NT2/D1 (cell line): ENCODE measurements around the gene KMT2E.

Experiments
- DNase-seq: peaks from one replicate; pipeline ENCODE4 v3.0.0-alpha.2; 2011; ENCODE audit warnings: low read depth, low spot score
- H3K27me3 ChIP-seq: 2 replicates; pipeline ENCODE4 v1.6.0; 2011; ENCODE audit warnings: mild to moderate bottlenecking; ENCODE audit not compliant: insufficient read length, insufficient read depth
- H3K36me3 ChIP-seq: 2 replicates; pipeline ENCODE4 v1.6.1; 2011; ENCODE audit warnings: mild to moderate bottlenecking, low read length, mixed read lengths; ENCODE audit not compliant: insufficient read depth, insufficient read length
- H3K4me1 ChIP-seq: 2 replicates; pipeline ENCODE4 v1.5.1; 2011; ENCODE audit not compliant: insufficient read depth, insufficient read length
- H3K4me3 ChIP-seq: 2 replicates; pipeline ENCODE4 v1.5.1; 2011; ENCODE audit warnings: low read depth; ENCODE audit not compliant: insufficient read length
- H3K9ac ChIP-seq: 2 replicates; pipeline ENCODE4 v1.6.0; 2011; ENCODE audit warnings: low read depth; ENCODE audit not compliant: insufficient read length
- H3K9me3 ChIP-seq: 2 replicates; pipeline ENCODE4 v1.5.1; 2011; ENCODE audit warnings: mild to moderate bottlenecking, low read length; ENCODE audit not compliant: insufficient read depth
- SUZ12 ChIP-seq: IDR thresholded peaks from 2 replicates; pipeline ENCODE4 v1.6.1; 2011; ENCODE audit not compliant: insufficient read length, insufficient read depth; ENCODE audit errors: extremely low read depth
- YY1 ChIP-seq: IDR thresholded peaks from 2 replicates; pipeline ENCODE4 v1.6.1; 2011; ENCODE audit not compliant: insufficient read length, insufficient read depth
- ZNF274 ChIP-seq: IDR thresholded peaks from 2 replicates; pipeline ENCODE4 v1.6.1; 2011; ENCODE audit warnings: mild to moderate bottlenecking, low read depth, low read length

The KMT2E gene

DNA sequence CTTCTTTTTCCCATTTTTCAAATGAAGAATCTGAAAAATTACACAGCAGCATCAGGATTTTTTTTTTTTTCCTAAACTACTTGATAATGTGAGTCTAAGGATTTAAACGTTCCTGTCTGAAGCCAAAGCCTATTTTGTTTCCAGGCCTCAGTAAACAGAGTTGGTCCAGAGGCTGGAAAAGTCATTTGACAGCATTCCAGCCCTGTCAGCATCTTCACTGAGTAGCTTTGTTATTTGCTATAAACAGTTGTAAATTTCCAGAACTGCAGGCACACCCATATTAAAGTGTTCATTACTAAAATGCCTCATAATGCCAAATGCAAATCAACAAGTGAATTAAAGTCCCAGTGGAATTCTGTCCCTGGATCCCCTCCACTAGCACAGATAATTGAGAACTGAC, 35.5 kb upstream of the KMT2E start:
- peaks cover 3% of the 10 kb centered on the region for H3K36me3 ChIP-seq
- H3K4me1 ChIP-seq, result no peaks in the 10 kb centered on the region
- TF ChIP-seq ZNF274, result no peak
- no peak for TF ChIP-seq YY1
- no peak for TF ChIP-seq SUZ12
- DNase-seq, result no peak
- no peaks in the 10 kb centered on the region for H3K9me3 ChIP-seq
- H3K4me3 ChIP-seq, result no peak overlapping the region
- no peaks in the 10 kb centered on the region for H3K27me3 ChIP-seq
- H3K9ac ChIP-seq, result no peak overlapping the region

DNA sequence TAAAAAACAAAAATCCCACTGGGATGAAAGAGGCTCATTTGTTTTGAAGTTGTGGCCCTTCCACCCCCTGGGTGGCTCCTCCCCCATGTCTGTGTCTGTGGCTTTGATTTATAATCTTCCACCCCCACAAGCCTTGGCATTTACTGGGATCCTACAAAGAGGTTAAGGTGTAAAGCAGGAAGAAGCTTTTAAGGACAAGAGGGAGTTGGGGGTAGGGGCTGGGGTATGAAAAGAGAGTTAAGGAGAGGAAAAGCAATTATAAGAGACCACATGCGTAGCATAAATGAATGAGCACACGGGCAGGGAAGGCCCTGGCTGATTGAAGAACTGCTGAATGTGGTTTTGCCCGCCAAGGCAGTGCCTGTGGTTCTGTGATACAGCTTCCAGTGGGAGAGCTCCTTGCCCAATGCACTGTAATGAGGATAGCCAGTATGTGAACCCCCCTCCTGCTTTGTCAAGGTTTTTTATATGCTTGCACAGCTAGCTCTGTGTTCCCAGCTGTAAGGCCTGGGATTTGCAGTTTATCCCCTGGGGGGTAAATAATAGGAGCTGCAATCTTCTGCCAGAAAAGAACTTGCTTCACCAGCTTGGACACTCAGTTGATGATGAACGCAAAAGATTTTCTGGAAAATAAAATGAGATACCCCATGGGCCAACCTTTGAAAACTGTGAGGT, 34.7 kb upstream of the KMT2E start:
- no peak overlapping the region for H3K4me3 ChIP-seq

DNA sequence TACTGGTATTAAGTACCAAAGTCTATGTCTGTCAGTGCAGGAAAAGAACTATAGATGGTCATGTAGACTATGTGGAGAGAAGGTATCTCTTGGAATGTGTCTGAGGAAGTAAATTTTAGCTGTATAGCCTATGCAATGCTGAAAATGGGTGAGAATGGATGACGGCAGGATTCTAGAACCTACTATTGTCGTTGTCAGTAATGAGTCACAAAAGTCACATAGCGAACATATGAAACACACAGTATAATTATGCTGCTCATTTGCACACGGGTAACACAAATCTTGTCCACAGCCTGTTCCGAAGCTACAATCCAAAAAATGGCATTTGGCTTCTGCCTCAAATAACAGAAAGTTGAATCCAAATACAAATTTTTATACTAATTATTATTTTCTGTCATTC, 33.6 kb upstream of the KMT2E start:
- H3K27me3 ChIP-seq, result no peaks in the 10 kb centered on the region
- peaks cover 3% of the 10 kb centered on the region for H3K36me3 ChIP-seq
- TF ChIP-seq SUZ12 (no peak), ZNF274 (no peak), YY1 (no peak)
- no peaks in the 10 kb centered on the region for H3K4me1 ChIP-seq
- no peak overlapping the region for H3K4me3 ChIP-seq
- DNase-seq, result no peak
- H3K9ac ChIP-seq, result no peak overlapping the region
- H3K9me3 ChIP-seq, result no peaks in the 10 kb centered on the region

More for the DNA sequence above, 34.7 kb upstream of the KMT2E start:
- TF ChIP-seq ZNF274, result no peak
- no peak for TF ChIP-seq SUZ12
- no peak for TF ChIP-seq YY1
- no peaks in the 10 kb centered on the region for H3K9me3 ChIP-seq
- peak; percentile 52 for DNase-seq
- H3K4me1 ChIP-seq, result no peaks in the 10 kb centered on the region
- peaks cover 3% of the 10 kb centered on the region for H3K36me3 ChIP-seq
- peak overlapping the region; percentile 32 for H3K9ac ChIP-seq
- no peaks in the 10 kb centered on the region for H3K27me3 ChIP-seq

DNA sequence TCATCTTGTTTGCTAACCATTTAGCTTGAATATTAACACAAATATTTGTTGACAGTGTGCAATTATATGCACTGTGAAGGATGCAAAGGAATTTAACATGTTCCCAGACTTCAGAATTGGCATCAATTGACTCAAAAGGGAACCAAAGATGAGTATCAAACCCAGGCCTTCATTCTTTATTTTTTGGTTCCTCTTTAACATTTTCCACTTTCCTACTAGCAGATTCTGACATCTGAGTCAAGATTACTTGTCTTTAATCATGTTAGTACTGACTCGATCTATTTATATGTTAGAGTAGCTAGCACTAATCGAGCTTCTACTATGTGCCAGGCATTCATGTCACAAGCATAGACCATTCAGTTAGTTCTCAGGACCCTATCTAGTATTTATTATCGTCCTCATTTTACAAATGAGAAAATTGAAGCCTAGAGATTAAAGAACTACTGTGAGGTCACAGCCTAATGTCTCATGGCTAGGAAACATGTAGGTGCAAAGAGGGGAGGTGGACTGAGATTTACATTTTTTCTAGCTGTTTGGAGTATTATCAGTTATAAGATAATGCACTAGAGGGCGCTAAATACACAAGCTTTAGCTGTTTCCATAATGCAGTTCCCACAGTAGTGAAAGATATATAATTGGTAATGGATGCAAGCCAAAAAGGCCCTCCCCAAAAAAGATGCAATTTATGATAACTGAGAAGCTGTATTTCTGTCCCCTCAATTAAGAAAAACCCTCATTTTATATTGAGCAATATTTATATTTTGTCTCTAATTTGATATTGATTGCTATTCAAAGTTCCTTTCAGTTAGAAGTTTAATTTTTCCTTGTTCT, 32.9 kb upstream of the KMT2E start:
- DNase-seq, result no peak
- H3K4me1 ChIP-seq, result no peaks in the 10 kb centered on the region
- peaks cover 6% of the 10 kb centered on the region for H3K36me3 ChIP-seq
- no peaks in the 10 kb centered on the region for H3K27me3 ChIP-seq
- H3K9me3 ChIP-seq, result no peaks in the 10 kb centered on the region
- TF ChIP-seq ZNF274, result no peak
- no peak for TF ChIP-seq YY1
- no peak for TF ChIP-seq SUZ12
- no peak overlapping the region for H3K4me3 ChIP-seq
- H3K9ac ChIP-seq, result no peak overlapping the region

DNA sequence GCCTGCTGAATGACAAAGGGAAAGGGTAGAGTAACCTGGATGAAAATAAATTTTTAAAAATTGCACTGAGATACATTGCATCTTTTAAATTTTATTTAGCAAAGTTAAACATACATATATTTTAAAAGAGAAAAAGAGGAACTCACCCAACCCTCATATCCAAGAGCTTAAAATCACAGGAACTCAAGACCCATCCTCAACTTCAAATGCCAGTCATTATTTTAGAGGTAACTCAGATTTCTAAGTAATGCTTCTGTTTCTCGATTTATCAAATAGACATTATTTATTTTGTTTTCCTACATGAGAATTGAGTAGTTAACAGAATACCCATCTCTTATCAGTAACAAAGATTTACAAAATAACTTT, 32.4 kb upstream of the KMT2E start:
- peaks cover 12% of the 10 kb centered on the region for H3K36me3 ChIP-seq
- no peaks in the 10 kb centered on the region for H3K4me1 ChIP-seq
- H3K27me3 ChIP-seq, result no peaks in the 10 kb centered on the region
- TF ChIP-seq ZNF274, result no peak
- TF ChIP-seq SUZ12, result no peak
- no peak for TF ChIP-seq YY1
- DNase-seq, result no peak
- no peak overlapping the region for H3K9ac ChIP-seq
- H3K9me3 ChIP-seq, result no peaks in the 10 kb centered on the region
- H3K4me3 ChIP-seq, result no peak overlapping the region

DNA sequence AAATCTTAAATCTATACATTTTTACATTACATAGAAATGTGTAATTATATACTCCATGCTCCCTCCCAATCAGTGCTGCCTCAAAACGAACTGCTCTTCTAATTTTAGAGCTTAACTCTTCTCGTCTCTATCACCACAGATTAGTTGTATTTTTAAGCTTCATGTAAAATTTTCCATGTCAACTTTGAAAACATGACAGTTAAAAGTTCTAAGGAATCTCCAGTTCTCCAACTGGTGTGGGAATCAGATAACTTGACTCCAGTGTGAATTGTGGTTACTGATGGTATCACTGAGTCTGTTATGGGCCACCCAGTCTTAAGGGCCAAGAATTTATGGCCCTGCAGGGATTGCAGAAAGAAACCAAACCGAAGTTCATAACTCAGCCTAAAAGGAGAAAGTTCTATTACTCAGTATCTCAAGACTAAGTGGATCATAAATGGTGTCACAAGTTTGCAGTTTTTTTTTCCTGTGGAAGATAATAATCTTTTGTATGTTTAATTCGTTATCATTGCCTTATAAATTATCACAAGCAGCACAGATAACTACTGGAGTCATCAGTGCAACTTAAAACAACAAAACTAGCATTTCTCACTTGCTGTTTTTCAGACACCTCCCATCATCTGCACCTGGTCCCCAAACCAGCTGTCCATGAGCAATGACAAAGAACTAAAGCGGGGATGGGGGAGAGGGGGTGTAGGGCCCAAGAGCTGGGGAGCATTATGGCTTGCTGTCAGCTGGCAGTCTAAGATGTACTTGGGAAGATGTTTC, 31.5 kb upstream of the KMT2E start:
- peaks cover 13% of the 10 kb centered on the region for H3K36me3 ChIP-seq
- H3K4me1 ChIP-seq, result no peaks in the 10 kb centered on the region
- H3K9me3 ChIP-seq, result no peaks in the 10 kb centered on the region
- no peak overlapping the region for H3K4me3 ChIP-seq
- no peak for DNase-seq
- TF ChIP-seq ZNF274, result no peak
- H3K27me3 ChIP-seq, result no peaks in the 10 kb centered on the region
- H3K9ac ChIP-seq, result no peak overlapping the region

DNA sequence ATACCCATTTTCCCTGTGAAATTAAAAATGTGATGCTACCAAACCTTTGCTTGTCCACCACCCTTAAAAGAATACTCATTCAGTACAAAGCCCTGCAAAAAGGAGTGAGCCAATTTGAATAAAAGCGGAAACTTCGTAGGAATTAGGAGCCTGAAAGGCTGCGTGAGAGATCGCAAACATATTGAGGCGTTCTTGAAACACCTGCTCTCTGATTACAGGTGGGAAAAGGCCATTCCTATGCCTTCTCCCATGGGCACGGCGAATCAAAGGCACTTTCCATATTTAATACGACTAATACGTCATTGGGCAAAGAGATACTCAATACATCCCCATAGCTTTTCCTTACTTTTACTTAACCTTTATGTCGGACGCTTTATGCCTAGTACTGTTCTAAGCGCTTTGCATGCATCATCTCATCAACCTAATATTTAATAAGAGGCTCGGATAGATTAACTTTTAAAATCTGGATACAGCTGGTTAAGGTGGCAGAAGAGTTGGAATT, 30.9 kb upstream of the KMT2E start:
- TF ChIP-seq ZNF274 (no peak), SUZ12 (no peak), YY1 (no peak)
- no peaks in the 10 kb centered on the region for H3K27me3 ChIP-seq
- H3K36me3 ChIP-seq, result peaks cover 10% of the 10 kb centered on the region
- peak overlapping the region; percentile 80 for H3K9ac ChIP-seq
- H3K4me3 ChIP-seq, result peak overlapping the region; percentile 42
- H3K4me1 ChIP-seq, result no peaks in the 10 kb centered on the region
- H3K9me3 ChIP-seq, result no peaks in the 10 kb centered on the region
- DNase-seq, result no peak
